ENCODE measurements around the gene OPCML. TPM values are rescaled to one million over a fixed set of nuclear protein-coding genes. Genes with fewer than 3 reads are reported as not detected.
A peak's percentile ranks its signal among the peaks of the same experiment; 100 is the strongest.

Gene OPCML
- total RNA-seq, 1 donor from 2014 or later, result 4.1 TPM

- H3K9me3 Mint-ChIP-seq (ENCODE audit: unreplicated experiment), result no peaks in the 10 kb centered on the region
- peaks cover 3% of the 10 kb centered on the region for H3K27me3 Mint-ChIP-seq (ENCODE audit: unreplicated experiment)
- no peaks in the 10 kb centered on the region for H3K36me3 Mint-ChIP-seq (ENCODE audit: low read depth, unreplicated experiment)
- peaks cover 3% of the 10 kb centered on the region for H3K4me1 Mint-ChIP-seq (ENCODE audit: unreplicated experiment)
- no peak overlapping the region for H3K27ac Mint-ChIP-seq (ENCODE audit: unreplicated experiment)
- TF ChIP-seq CTCF (IDR thresholded peaks at IDR 0.05; ENCODE audit: unreplicated experiment), result no peak
- DNase-seq (ENCODE audit: low spot score), result no peak
- no peak overlapping the region for H3K4me3 Mint-ChIP-seq (ENCODE audit: unreplicated experiment)
Measured at GRCh38 chr11:133311230-133311629, 221.1 kb downstream of the OPCML start.

GRCh38 chr11:133306019-133306418 is 226.3 kb downstream of the OPCML start:
- Mint-ChIP-seq H3K4me3 (ENCODE audit: unreplicated experiment) (no peak overlapping the region), H3K27ac (ENCODE audit: unreplicated experiment) (no peak overlapping the region), H3K27me3 (ENCODE audit: unreplicated experiment) (peaks cover 3% of the 10 kb centered on the region), H3K4me1 (ENCODE audit: unreplicated experiment) (no peaks in the 10 kb centered on the region), H3K36me3 (ENCODE audit: low read depth, unreplicated experiment) (no peaks in the 10 kb centered on the region), H3K9me3 (ENCODE audit: unreplicated experiment) (no peaks in the 10 kb centered on the region)
- peak; percentile 15 for DNase-seq (ENCODE audit: low spot score)
- no peak for TF ChIP-seq CTCF (IDR thresholded peaks at IDR 0.05; ENCODE audit: unreplicated experiment)

- no peaks in the 10 kb centered on the region for H3K9me3 Mint-ChIP-seq (ENCODE audit: unreplicated experiment)
- H3K27ac Mint-ChIP-seq (ENCODE audit: unreplicated experiment), result no peak overlapping the region
- no peaks in the 10 kb centered on the region for H3K36me3 Mint-ChIP-seq (ENCODE audit: low read depth, unreplicated experiment)
- peaks cover 3% of the 10 kb centered on the region for H3K27me3 Mint-ChIP-seq (ENCODE audit: unreplicated experiment)
- no peak for DNase-seq (ENCODE audit: low spot score)
- H3K4me3 Mint-ChIP-seq (ENCODE audit: unreplicated experiment), result no peak overlapping the region
- TF ChIP-seq CTCF (IDR thresholded peaks at IDR 0.05; ENCODE audit: unreplicated experiment), result no peak
- no peaks in the 10 kb centered on the region for H3K4me1 Mint-ChIP-seq (ENCODE audit: unreplicated experiment)
Measured at GRCh38 chr11:133305208-133305956, 226.9 kb downstream of the OPCML start.

GRCh38 chr11:133303262-133303661 is 229.0 kb downstream of the OPCML start:
- H3K36me3 Mint-ChIP-seq (ENCODE audit: low read depth, unreplicated experiment), result no peaks in the 10 kb centered on the region
- no peak for DNase-seq (ENCODE audit: low spot score)
- no peaks in the 10 kb centered on the region for H3K4me1 Mint-ChIP-seq (ENCODE audit: unreplicated experiment)
- H3K9me3 Mint-ChIP-seq (ENCODE audit: unreplicated experiment), result no peaks in the 10 kb centered on the region
- H3K27me3 Mint-ChIP-seq (ENCODE audit: unreplicated experiment), result peaks cover 1% of the 10 kb centered on the region
- H3K4me3 Mint-ChIP-seq (ENCODE audit: unreplicated experiment), result no peak overlapping the region
- no peak for TF ChIP-seq CTCF (IDR thresholded peaks at IDR 0.05; ENCODE audit: unreplicated experiment)
- no peak overlapping the region for H3K27ac Mint-ChIP-seq (ENCODE audit: unreplicated experiment)

GRCh38 chr11:133302056-133302455 is 230.2 kb downstream of the OPCML start:
- H3K9me3 Mint-ChIP-seq (ENCODE audit: unreplicated experiment), result no peaks in the 10 kb centered on the region
- no peak for DNase-seq (ENCODE audit: low spot score)
- no peak overlapping the region for H3K4me3 Mint-ChIP-seq (ENCODE audit: unreplicated experiment)
- H3K27me3 Mint-ChIP-seq (ENCODE audit: unreplicated experiment), result peaks cover 3% of the 10 kb centered on the region
- H3K4me1 Mint-ChIP-seq (ENCODE audit: unreplicated experiment), result no peaks in the 10 kb centered on the region
- no peak for TF ChIP-seq CTCF (IDR thresholded peaks at IDR 0.05; ENCODE audit: unreplicated experiment)
- no peaks in the 10 kb centered on the region for H3K36me3 Mint-ChIP-seq (ENCODE audit: low read depth, unreplicated experiment)
- no peak overlapping the region for H3K27ac Mint-ChIP-seq (ENCODE audit: unreplicated experiment)
